SKM-1 treated with dmso at 0.1 percent for 144 hours (cell line): ENCODE measurements around the gene GTPBP3.
A peak's percentile ranks its signal among the peaks of the same experiment; 100 is the strongest.

Experiments used
- DNase-seq: peaks from one replicate; lab custom pipeline; 2025; ENCODE audit not compliant: unreplicated experiment; lab: John Stamatoyannopoulos, UW

The GTPBP3 gene

DNA sequence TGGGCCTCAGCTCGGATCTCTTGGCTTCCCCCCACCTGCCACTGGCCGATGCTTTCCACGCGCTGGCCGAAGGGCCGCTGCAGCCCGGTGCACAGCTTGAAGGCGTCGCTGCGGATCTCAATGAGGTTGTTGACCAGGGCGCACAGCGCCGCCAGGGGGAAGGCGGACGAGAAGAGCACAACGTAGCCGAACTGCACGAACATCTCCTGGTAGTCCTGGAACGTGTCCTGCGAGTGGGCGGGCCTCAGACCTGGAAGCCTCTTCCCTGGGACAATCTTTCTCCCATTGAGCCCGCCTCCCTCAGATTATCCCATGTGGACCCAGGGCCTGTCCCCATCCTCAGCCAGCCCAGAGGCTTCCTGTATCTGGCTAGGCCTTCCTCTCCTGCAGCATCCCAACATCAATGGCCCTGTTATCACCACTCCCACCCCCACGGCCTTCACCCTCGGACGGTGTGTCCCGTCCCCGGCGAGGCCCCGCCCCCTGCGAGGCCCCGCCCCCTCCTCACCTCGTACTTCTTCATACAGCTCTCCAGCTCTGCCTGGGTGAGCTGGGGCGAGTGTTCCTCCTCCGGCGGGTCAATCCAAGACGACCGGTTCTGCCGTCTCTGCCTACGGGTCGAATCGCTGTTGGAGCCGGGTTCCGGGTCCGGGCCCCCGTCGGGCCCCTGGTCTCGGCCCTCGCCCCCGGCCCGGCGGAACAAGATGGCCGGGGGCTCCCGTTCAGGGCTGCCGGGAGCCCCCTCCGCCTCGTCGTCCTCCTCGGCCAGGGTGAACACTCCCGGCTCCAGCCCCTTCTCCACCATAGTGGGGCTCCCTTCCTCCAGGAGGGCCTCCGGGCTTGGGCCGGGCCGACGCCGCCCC, 9.5 kb upstream of the GTPBP3 start:
- no peak for DNase-seq

DNA sequence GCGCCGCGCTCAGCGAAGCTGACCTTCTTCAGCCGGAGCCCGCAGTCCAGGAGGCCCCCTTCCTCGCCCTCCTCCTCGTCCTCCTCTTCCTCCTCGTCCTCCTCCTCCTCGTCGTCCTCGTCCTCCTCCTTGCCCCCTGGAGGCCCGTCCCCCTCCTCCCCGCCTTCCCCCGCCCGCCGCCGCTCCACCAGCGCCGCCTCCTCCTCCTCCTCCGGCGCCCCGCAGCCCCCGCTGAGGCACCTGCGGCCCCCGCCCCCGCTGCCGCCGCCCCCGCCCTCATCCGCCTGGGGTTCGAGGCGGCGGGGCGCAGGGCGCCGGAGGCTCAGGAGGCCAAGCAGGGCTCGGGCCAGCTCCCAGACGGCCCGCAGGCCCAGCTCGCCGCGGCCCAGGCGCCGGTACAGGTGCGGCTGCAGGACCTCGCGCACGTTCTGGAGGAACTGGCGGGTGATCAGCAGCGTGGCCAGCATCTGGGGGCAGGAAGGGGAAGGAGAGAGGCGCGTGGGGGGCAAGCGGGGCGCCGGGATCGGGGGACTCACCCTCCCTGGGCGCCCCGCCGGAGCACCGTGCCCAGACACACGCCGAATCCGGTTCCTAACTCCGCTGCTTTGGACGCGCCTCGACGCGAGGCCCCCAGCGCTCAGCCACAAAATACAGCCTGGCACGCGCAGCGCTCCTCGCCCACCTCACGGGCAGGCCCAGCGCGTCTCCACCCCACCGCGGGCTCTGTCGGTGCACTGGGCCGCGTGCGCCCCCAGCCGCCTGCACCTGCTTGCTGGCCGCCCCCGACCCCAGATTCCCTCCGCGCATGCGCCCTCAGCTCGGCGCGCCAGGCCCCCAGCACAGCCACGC, 8.6 kb upstream of the GTPBP3 start:
- DNase-seq, result no peak

DNA sequence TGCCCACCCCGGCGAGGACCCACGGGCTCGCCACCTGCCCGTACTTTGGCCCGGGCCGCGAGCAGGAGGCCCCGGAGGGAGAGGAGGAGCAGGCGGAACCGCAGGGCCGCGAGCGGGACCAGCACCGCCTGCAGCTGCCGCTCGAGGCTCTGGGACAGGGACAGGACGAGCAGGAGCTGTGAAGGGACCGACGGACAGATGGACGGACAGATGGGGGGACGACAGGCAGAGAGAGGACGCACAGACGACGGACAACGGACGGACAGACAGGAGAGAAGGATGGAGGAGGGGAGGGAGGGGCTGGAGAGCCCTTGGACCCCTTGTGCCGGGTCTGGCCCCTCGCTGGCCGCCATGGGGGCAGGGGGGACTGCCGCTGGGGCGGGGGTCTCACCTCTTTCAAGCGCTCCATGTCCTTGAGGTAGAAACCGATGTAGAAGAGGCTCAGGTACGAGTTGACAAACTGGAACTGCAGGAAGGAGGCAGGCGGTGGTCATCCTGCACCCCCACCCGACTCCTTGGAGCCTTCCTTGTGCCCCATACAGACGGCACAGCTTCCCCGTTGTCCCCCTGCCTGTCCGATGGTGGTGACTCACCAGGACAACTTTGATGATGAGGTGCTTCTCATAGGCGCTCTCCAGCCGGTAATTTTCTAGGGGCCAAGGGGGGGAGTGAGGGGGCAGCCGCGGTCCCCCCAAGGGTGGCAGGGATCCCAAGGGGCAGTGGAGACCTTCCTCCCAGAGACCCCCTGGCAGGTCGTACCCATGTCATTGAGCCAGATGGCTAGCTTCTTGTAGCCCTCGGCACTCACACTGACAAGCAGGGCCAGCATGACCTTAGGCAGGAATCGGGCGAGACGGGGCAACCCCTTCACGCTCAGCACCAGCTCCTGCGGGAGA, 7.7 kb upstream of the GTPBP3 start:
- no peak for DNase-seq

DNA sequence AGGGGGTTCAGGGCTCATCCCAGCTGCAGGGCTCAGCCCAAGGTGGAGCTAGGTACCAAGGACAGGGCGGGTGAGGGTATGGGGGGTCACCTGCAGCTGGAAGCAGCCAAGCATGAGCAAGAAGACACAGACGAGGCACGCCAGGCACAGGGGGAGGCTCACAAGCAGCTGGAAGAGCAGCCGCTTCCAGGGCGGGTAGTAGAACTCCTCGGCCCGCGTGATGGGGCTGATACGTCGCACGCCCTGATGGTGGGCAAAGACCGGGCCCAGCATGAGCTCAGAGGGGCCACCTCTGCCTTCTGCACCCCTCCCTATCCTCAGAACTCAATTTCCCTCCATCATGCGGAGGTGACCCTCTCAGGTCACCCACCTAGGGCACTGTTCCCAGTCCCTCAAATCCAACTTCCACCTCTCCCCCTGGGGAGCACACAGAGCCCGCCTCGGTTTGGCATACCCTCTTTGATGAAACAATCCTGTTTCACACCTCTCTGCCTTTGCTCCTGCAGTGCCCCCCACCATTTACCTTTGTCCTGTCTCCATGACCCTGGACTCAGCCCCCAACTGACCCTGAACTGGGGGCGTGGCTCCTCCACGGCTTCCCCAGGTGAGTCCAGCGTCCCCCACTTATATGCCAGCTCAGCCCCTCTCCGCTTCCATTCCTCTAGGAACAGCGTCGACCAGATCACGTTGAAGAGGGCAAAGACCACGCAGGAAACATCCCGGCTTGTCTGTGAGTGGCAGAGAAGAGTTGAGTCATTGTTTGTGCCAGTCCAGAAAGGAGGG, 6.9 kb upstream of the GTPBP3 start:
- no peak for DNase-seq

DNA sequence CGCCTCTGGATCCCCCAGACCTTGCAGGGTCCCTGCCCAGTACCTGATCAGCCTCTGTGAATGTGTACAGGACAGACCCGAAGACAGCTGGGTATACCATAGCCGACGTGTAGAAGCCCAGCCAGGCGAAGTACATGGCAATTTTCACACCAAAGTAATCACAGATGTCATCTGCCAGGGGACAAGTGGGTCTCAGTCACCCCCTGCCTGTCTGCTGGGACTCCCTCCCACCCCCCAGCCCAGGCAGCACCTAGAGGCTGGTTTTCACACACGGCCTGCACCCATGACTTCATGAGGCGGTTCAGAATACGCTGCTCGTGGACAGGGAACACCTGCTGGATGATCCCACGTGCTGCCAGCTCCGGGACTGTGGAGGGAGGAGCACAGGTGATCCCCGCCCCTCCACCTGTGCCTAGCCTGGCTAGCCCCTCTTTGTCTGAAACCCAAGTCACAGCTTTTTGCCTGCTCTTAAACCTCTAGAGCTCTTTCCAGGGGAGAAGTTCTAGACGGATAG, 6.3 kb upstream of the GTPBP3 start:
- DNase-seq, result no peak

DNA sequence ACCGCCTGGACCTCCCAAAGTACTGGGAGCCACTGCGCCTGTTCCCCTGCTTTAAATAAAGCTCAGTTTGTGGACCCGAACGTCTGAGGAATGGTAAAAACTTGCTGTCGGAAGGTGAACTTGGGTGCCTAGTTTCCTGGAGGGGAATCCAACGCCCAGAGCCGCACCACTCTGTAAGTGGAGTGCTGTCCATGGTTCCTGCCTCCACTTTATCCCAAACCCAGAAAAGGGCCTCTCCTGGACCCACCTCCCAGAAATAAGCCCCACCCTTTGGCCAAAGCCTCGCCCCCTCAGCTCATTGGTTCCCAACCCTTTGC, 5.0 kb upstream of the GTPBP3 start:
- DNase-seq, result no peak

DNA sequence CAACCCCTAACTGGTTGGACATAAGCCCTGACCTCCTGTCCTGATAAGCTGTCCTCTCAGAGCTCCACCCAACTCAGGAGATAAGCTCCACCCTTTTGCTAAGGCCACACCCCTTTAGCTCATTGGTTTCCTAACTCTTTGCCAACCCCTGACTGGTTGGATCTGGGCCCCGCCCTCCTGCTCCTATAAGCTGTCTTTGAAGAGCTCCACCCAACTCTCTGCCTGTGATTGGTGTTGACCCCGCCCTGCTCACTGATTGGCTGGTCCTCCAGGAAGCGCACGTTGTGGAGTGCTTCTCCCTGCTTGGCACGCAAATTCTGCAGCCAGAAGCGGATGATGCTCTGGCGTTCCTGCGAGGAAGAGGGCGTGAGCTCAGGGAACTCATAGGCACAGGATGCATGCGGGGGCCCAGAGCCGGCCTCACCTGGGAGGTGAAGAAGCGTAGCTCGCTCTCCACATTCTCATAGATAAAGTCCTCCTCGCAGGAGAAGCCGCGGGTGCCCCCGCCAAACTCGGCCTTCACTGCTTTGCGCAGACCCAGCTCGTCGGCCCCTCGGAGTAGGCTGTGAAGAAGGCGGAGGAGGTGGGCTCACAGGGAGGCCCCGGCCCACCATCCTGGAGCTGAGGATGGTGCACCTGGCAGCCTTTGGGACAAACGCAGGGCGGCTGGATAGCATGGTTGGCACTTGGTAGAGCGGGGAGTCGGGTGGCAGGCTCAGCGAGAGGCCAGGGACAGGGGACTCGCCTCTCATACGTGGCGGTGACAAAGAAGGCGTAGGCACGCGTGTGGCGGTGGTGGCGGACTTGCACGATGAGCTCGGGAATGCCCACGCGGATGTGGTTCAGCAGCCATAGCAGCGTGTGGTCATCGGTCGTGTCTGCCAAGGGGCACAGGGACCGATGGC, 4.4 kb upstream of the GTPBP3 start:
- peak; percentile 46 for DNase-seq

DNA sequence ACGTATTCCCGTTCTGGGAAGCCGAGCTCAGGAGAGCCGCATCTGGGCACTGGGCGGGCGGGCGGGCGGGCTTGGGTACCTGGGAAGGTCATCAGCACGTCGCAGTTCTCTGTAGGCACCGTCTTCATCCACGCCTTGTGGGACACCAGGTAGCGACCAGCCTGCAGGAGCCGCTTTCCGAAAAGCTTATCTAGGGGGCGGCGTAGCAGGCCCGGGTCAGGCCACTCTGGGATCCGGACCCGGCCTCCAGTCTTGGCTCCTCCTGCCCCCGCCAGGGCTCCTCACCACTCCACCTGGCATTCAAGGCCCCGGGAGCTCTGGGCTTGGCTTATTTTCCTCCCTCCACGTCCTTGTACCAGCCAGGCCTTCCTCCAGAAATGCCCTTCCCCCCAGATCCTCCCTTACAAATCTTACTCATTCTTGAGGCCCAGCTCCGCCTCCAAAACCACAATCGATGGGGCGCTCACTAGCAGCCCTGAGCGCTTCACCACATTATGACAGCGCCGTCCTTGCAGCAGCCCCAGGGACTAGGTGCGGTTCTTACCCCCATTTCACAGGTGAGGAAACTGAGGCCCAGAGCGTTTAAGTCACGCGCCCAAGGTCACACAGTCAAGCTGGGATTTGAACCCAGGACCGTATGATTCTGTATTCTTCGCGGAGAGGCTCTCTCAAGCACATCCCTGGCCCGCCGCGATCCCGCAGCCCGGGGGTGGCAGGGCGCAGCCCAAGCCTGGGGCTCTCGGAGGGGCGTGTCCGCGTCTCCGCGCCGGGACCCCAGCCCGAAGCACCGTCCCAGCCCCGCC, 3.5 kb upstream of the GTPBP3 start:
- DNase-seq, result peak; percentile 79

DNA sequence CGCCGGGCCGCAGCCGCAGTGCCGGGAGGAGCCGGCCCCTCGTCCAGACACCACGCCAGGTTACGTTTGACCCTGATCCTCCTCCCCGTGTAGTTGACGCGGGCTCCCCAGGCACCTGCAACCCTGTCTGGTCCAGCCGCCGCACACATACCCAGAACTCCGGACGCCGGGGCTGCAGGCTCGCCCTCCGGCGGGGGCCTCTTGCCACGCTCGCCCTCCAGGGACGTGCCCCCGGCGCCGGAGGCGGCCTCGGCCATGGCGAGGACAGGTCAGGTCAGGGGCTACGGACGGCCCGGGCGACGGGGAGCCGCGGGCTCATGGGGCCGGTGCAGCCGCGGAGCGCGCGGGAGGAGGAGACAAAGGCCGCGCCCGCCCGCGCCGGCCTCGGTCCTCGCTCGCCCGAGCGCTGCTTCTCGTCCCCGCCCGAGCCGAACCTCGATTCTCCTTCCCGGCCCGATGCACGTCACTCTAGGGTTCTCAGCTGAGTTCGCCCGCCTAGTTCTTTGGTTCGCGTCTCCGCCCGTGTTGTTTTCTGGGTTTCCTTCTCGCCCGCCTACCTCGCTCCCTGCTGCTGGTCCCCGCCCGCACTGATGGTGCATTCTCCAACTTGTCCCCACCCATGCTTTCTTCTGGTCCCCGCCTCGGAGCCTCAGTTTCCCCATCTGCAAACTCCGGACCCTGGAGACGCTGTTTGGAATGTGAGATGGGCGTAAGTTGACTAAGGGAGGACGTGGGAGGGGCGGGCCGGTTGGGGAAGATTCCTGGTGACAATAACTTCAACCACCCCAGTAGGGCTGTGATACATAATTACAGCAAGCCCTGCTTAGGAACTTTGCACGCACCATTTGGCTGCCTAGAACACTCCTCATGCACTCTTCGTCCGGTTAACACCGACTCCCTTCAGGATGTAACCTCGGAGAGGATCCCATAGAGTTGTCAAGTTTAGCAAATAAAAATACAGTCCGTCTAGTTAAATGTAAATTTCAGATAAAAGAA, 2.6 kb upstream of the GTPBP3 start, which contains the start of gene ANO8:
ANO8 (minus strand) TSS at position 442 of the 996 bp plus-strand sequence; CDS start at position 257, 185 bp downstream.
- peak; percentile 97 for DNase-seq

DNA sequence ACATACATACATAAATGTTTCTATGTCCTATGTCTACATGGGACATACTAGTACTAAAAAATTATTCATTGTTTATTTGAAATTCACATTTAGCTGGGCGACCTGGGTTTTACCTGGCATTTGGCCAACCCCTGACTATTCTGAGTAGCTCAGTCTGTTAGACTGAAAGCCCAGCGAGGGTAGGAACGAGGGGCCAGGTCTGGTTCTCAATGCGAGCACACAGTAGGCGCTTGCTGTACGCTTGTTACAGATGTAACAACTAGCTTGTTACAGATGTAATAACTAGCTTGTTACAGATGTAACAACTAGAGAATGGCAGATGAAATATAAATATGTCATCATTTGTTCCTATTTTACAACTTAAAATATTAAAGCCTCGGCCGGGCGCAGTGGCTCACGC, 1.8 kb upstream of the GTPBP3 start:
- no peak for DNase-seq

DNA sequence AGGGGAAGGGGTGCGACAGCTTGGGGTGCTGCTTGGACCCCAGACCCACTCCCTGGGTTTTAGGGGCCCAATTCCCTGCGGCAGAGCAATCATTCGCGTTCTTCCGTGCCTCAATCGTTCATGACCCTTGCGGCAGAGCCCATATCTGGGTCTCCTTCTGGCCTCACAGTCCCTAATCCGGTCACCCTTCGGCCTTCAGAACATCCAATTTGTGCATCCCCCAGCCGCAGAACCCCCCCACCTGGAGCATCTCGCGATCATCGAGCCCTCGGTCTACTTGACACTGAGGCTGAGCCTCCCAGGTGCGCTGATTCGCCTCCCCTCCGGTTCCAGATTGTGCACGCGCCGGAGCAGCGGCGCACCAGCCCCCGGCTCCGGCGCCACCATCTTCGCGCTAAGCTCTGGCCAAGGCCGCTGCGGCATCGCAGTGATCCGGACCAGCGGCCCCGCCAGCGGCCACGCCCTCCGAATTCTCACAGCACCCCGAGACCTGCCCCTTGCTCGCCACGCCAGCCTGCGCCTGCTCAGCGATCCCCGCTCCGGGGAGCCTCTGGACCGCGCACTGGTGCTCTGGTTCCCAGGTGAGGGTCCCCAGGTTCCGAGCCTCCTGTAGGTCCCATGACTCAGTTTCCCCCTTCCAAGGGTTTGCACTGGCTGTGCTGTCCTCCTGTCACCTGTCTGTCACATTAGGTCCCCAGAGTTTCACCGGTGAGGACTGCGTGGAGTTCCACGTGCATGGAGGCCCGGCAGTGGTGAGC, 501 bp downstream of the GTPBP3 start:
- DNase-seq, result no peak

DNA sequence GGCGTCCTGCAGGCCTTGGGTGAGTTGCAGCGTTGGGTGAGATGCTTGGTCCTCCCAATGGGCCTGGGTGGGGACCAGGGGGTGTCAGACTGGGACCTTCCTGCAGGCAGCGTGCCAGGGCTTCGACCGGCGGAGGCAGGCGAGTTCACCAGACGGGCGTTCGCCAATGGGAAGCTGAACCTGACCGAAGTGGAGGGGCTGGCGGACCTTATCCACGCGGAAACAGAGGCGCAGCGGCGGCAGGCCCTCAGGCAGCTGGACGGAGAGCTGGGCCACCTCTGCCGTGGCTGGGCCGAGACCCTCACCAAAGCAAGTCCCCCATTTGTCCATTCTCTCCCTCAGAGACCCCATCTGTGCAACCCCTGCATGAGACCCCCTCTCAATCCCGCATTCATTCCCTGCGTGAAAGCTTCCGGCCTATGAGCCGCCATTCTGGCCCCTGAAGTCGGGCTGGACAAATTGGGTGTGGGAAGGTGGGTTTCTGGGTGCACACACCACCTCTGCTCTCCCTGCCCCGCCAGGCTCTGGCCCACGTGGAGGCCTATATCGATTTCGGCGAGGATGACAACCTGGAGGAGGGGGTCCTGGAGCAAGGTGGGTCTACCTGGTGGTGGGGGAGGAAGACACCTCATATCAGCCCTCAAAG, 1.2 kb downstream of the GTPBP3 start:
- DNase-seq, result no peak

DNA sequence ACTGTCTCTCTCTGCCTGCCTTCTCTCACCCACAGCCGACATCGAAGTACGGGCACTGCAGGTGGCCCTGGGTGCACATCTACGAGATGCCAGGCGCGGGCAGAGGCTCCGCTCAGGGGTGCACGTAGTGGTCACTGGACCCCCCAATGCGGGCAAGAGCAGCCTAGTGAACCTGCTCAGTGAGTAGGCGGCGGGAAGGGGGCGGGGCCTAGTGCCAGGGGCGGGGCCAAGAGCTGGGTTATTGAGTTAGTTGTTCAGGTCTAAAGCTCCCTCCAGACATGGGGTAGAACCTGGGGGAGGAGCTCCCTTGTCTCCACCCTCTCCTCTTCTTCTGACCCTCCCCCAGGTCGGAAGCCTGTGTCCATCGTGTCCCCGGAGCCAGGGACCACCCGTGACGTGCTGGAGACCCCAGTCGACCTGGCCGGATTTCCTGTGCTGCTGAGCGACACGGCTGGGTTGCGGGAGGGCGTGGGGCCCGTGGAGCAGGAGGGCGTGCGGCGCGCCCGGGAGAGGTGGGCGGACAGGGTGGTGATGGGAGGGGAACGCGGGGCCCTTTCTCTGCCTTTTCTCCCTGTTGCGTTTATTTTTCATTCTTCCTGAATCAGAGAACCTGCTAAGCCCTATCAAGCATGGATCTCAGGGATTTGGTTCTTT, 1.9 kb downstream of the GTPBP3 start:
- no peak for DNase-seq

DNA sequence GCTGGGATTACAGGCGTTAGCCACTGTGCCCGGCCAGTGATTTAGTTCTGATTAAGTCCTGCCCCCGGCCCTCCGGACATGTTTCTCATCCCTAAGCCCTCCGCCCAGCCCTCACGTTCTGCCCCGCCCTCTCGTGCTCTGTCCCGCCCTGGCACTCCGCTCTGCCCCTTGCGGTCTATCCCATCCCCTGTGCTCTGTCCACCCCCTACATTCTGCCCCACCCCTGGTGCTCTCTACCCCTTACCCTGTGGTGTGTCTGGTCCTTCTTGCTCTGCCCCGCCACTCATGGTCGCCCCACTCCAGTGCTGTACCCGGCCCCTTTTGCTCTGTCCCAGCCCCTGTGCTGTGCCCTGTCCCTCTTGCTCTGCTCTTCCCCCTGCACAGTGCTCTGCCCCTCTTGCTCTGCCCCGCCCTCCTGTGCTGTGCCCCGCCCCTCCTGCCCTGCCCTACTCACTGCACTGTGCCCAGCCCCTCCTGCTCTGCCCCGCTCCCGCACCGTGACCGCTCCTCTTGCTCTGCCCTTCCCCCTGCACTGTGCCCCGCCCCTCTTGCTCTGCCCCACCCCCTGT, 3.0 kb downstream of the GTPBP3 start:
- no peak for DNase-seq

DNA sequence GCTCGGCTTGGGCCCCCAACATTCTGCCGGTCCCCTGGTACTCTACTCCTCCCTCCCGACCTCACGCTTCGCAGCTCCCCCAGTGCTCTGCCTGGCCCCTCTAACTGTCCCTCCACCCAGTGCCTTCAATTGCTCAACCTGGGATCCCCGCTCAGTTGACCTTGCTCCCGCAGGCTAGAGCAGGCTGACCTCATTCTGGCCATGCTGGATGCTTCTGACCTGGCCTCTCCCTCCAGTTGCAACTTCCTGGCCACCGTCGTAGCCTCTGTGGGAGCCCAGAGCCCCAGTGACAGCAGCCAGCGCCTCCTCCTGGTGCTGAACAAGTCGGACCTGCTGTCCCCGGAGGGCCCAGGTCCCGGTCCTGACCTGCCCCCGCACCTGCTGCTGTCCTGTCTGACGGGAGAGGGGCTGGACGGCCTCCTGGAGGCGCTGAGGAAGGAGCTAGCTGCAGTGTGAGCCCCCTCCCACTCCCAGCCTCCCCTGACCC, 3.6 kb downstream of the GTPBP3 start:
- no peak for DNase-seq
